ENCODE measurements around the gene RAB8B. TPM values are rescaled to one million over a fixed set of nuclear protein-coding genes. Genes with fewer than 3 reads are reported as not detected.

The RAB8B gene
- polyA plus RNA-seq, 4 donors = 9.8 to 19.6 (median 13.9) TPM

DNA sequence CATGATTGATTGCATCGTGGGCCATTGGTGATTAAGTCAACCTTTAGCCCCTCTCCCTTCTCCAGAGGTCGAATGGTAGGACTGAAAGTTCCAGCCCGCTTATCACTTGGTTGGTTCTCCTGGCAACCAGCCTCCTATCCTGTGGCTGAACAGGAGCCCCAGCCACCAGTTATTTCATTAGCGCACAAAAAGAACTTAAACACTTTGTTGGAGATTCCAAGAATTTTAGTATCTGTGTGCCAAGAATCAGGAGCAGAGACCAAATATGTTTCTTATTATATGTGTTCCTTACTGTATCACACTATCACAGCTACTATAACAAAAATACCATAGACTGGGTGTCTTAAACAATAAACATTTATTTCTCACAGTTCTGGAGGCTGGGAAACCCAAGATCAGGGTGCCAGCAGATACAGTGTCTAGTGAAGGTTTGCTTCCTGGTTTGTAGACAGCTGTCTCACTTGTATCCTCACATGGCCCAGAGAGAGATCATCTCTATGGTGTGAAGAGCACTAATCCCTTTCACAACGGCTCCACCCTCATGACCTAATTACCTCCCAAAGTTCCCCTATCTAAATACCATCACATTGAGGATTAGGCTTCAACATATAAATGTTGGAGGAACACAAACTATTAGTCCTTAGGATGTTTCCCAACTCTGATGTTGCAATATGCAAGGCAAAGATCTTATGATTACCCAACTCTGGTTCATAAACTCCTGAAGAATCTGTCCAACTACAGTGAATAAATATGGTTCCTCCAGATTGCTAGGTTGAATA, 57.5 kb downstream of the RAB8B start:
- DNase-seq = peak; percentile 33 to 70
- H3K4me3 ChIP-seq (ENCODE audit: low read depth in 1 of 3, low read length in 3 of 3) = no peak overlapping the region
- peak overlapping the region in 1 of 3 donors; percentile 41 for H3K27ac ChIP-seq (ENCODE audit: low read depth in 1 of 3, low read length in 2 of 3)
- no peaks in the 10 kb centered on the region for H3K27me3 ChIP-seq (ENCODE audit: control insufficient read depth in 3 of 3, insufficient read depth in 3 of 3, low read length in 3 of 3)
- H3K4me1 ChIP-seq (ENCODE audit: control insufficient read depth in 3 of 3, insufficient read depth in 2 of 3, low read depth in 1 of 3, low read length in 2 of 3) = peaks cover 0 to 7% (median 0%) of the 10 kb centered on the region in 3 donors
- peaks cover 0 to 8% of the 10 kb centered on the region in 2 donors for H3K9me3 ChIP-seq (ENCODE audit: control insufficient read depth in 2 of 2, insufficient read depth in 1 of 2, low read depth in 1 of 2, low read length in 1 of 2)
- FAIRE-seq = no peak
- WGBS, 3 donors = 66 to 73% (median 70%) methylated on average over 5 of the region's 5 CpGs
- peaks cover 0 to 16% (median 6%) of the 10 kb centered on the region in 3 donors for H3K36me3 ChIP-seq (ENCODE audit: control insufficient read depth in 3 of 3, insufficient read depth in 2 of 3, low read depth in 1 of 3, low read length in 3 of 3)

DNA sequence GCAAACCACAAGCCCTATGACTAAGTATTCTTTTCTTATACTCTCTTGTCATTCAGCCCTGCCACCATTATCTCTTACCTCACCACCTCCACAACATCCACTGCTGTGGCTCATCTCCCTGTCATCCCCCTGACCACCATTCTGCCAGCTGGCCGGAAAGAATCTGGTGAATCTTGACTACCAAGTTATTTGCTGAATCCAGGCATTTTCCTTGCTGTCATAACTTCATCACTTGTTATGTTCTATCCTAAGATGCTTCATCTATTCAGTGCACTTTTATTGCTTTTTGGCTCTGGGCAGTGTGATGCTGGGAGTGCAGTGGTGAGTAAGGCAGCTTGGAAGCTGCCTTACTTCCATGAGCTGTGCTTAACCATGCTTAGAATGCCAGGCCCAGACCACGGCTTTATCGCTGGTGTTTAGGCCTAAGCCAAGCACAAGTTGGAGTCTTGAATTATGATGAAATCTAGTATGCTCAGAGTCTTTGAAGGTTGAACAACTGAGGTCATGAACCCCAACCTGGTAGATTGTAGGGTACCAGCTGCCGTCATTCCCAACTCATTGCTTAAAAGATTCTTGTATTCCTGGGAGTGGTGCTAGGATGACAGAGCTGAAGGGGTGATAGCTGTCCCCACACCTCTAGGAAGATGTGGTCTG, 61.0 kb downstream of the RAB8B start:
- WGBS, 3 donors = 97 to 99% (median 98%) methylated on average over 4 of the region's 4 CpGs
- no peaks in the 10 kb centered on the region for H3K27me3 ChIP-seq (ENCODE audit: control insufficient read depth in 3 of 3, insufficient read depth in 3 of 3, low read length in 3 of 3)
- no peaks in the 10 kb centered on the region for H3K9me3 ChIP-seq (ENCODE audit: control insufficient read depth in 2 of 2, insufficient read depth in 1 of 2, low read depth in 1 of 2, low read length in 1 of 2)
- no peak for FAIRE-seq
- peaks cover 0 to 7% (median 0%) of the 10 kb centered on the region in 3 donors for H3K4me1 ChIP-seq (ENCODE audit: control insufficient read depth in 3 of 3, insufficient read depth in 2 of 3, low read depth in 1 of 3, low read length in 2 of 3)
- no peak overlapping the region for H3K27ac ChIP-seq (ENCODE audit: low read depth in 1 of 3, low read length in 2 of 3)
- peaks cover 0 to 18% (median 6%) of the 10 kb centered on the region in 3 donors for H3K36me3 ChIP-seq (ENCODE audit: control insufficient read depth in 3 of 3, insufficient read depth in 2 of 3, low read depth in 1 of 3, low read length in 3 of 3)
- no peak overlapping the region for H3K4me3 ChIP-seq (ENCODE audit: low read depth in 1 of 3, low read length in 3 of 3)
- DNase-seq = no peak

DNA sequence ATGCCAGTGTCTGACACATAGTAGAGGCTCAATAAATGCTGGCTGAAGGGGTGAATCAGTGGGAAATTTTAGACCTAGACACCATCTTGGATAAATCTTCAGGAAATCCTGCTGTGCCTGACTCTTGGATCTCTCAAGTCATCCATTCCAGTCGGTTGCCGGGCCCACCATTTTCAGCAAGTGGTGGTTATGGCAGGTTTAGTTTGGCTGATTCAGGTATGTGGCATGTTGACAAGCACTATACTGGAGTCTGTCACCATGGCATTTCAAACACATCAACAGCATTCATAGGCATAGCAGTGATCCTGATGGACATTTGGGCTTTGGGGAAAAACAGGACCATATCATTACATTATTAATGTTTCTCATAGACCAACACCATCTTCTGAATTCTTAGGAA, 62.3 kb downstream of the RAB8B start:
- FAIRE-seq (no peak), DNase-seq (no peak)
- Histone ChIP-seq H3K36me3 (ENCODE audit: control insufficient read depth in 3 of 3, insufficient read depth in 2 of 3, low read depth in 1 of 3, low read length in 3 of 3) (peaks cover 0 to 13% (median 8%) of the 10 kb centered on the region in 3 donors), H3K4me3 (ENCODE audit: low read depth in 1 of 3, low read length in 3 of 3) (no peak overlapping the region), H3K27me3 (ENCODE audit: control insufficient read depth in 3 of 3, insufficient read depth in 3 of 3, low read length in 3 of 3) (no peaks in the 10 kb centered on the region), H3K27ac (ENCODE audit: low read depth in 1 of 3, low read length in 2 of 3) (no peak overlapping the region), H3K4me1 (ENCODE audit: control insufficient read depth in 3 of 3, insufficient read depth in 2 of 3, low read depth in 1 of 3, low read length in 2 of 3) (peaks cover 0 to 7% (median 0%) of the 10 kb centered on the region in 3 donors), H3K9me3 (ENCODE audit: control insufficient read depth in 2 of 2, insufficient read depth in 1 of 2, low read depth in 1 of 2, low read length in 1 of 2) (no peaks in the 10 kb centered on the region)
- 94 to 100% (median 96%) methylated on average over 2 of the region's 2 CpGs for WGBS, 3 donors

DNA sequence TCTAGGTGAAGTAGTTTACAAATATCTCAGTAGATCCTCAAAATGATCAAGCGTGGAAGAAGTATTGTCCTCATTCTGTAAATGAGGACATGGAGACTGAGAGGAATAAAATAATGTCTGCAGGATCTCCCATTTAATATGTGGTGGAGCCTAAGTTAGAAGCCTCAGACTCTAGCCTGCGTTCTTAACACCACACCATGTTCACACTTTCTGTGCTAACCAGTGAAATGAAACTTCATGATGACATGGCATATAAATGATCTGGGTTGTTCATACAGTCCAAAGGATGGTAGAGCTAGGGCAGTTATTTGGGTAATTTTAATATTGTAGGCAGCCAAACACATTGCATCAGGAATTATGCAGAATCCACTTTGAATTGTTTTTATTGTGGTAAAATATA, 62.9 kb downstream of the RAB8B start:
- no peak for FAIRE-seq
- WGBS, 3 donors = 93 to 99% (median 97%) methylated on average over 2 of the region's 2 CpGs

DNA sequence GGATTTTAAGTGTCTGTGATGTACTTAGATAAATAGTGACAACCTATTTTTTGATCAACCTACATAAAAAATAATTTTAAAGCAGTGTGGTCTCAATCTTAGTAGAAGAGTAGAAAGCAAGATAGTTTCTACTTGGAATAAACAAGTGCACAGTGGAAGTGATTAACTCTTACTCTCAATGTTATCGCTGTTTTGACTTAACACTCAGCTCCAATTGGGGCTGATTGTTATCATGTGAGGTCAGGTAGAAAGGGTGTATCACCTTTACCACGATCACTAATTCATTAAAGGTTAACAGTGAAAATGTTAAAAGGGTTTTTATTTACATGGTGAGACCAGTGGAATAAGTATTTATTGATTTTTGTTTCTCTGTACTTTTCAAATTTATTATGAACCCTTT, 65.6 kb downstream of the RAB8B start:
- no peak overlapping the region for H3K4me3 ChIP-seq (ENCODE audit: low read depth in 1 of 3, low read length in 3 of 3)
- peaks cover 3 to 21% (median 11%) of the 10 kb centered on the region in 3 donors for H3K36me3 ChIP-seq (ENCODE audit: control insufficient read depth in 3 of 3, insufficient read depth in 2 of 3, low read depth in 1 of 3, low read length in 3 of 3)
- no peaks in the 10 kb centered on the region for H3K4me1 ChIP-seq (ENCODE audit: control insufficient read depth in 3 of 3, insufficient read depth in 2 of 3, low read depth in 1 of 3, low read length in 2 of 3)
- H3K9me3 ChIP-seq (ENCODE audit: control insufficient read depth in 2 of 2, insufficient read depth in 1 of 2, low read depth in 1 of 2, low read length in 1 of 2) = no peaks in the 10 kb centered on the region
- DNase-seq = no peak
- WGBS, 3 donors = 57 to 75% (median 60%) methylated on average over 2 of the region's 2 CpGs
- H3K27ac ChIP-seq (ENCODE audit: low read depth in 1 of 3, low read length in 2 of 3) = no peak overlapping the region
- FAIRE-seq = no peak
- H3K27me3 ChIP-seq (ENCODE audit: control insufficient read depth in 3 of 3, insufficient read depth in 3 of 3, low read length in 3 of 3) = no peaks in the 10 kb centered on the region

More for the DNA sequence above, 62.9 kb downstream of the RAB8B start:
- Histone ChIP-seq H3K27me3 (ENCODE audit: control insufficient read depth in 3 of 3, insufficient read depth in 3 of 3, low read length in 3 of 3) (no peaks in the 10 kb centered on the region), H3K4me1 (ENCODE audit: control insufficient read depth in 3 of 3, insufficient read depth in 2 of 3, low read depth in 1 of 3, low read length in 2 of 3) (peaks cover 0 to 7% (median 0%) of the 10 kb centered on the region in 3 donors), H3K36me3 (ENCODE audit: control insufficient read depth in 3 of 3, insufficient read depth in 2 of 3, low read depth in 1 of 3, low read length in 3 of 3) (peaks cover 0 to 16% (median 9%) of the 10 kb centered on the region in 3 donors), H3K27ac (ENCODE audit: low read depth in 1 of 3, low read length in 2 of 3) (no peak overlapping the region), H3K4me3 (ENCODE audit: low read depth in 1 of 3, low read length in 3 of 3) (no peak overlapping the region), H3K9me3 (ENCODE audit: control insufficient read depth in 2 of 2, insufficient read depth in 1 of 2, low read depth in 1 of 2, low read length in 1 of 2) (no peaks in the 10 kb centered on the region)
- no peak for DNase-seq

DNA sequence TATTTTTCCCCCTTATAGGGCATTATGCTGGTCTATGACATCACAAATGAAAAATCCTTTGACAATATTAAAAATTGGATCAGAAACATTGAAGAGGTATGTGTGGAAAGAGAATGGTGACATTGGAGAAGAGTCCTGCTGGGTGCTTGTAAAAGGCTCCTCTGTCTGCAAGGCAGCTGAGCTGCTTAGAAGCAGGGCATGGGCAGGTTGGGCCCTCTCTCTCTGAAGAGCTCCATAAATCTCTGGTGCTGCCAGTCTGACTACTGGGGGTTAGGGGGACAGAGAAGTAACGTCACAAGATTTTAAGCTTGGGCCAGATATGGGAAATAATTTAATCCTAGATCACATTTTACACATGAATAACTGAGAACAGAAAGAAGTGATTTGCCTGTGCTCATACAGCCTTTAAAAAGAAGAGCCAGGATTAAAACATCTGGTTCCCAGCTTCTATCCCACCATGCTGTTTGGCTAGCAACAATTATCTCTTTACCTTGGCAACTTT, 66.1 kb downstream of the RAB8B start:
- Histone ChIP-seq H3K36me3 (ENCODE audit: control insufficient read depth in 3 of 3, insufficient read depth in 2 of 3, low read depth in 1 of 3, low read length in 3 of 3) (peaks cover 3 to 17% (median 9%) of the 10 kb centered on the region in 3 donors), H3K9me3 (ENCODE audit: control insufficient read depth in 2 of 2, insufficient read depth in 1 of 2, low read depth in 1 of 2, low read length in 1 of 2) (no peaks in the 10 kb centered on the region), H3K27ac (ENCODE audit: low read depth in 1 of 3, low read length in 2 of 3) (no peak overlapping the region), H3K4me3 (ENCODE audit: low read depth in 1 of 3, low read length in 3 of 3) (no peak overlapping the region), H3K4me1 (ENCODE audit: control insufficient read depth in 3 of 3, insufficient read depth in 2 of 3, low read depth in 1 of 3, low read length in 2 of 3) (no peaks in the 10 kb centered on the region), H3K27me3 (ENCODE audit: control insufficient read depth in 3 of 3, insufficient read depth in 3 of 3, low read length in 3 of 3) (no peaks in the 10 kb centered on the region)
- DNase-seq (no peak), FAIRE-seq (no peak)
- WGBS, 3 donors = 85 to 94% (median 93%) methylated on average over 1 of the region's 1 CpG

DNA sequence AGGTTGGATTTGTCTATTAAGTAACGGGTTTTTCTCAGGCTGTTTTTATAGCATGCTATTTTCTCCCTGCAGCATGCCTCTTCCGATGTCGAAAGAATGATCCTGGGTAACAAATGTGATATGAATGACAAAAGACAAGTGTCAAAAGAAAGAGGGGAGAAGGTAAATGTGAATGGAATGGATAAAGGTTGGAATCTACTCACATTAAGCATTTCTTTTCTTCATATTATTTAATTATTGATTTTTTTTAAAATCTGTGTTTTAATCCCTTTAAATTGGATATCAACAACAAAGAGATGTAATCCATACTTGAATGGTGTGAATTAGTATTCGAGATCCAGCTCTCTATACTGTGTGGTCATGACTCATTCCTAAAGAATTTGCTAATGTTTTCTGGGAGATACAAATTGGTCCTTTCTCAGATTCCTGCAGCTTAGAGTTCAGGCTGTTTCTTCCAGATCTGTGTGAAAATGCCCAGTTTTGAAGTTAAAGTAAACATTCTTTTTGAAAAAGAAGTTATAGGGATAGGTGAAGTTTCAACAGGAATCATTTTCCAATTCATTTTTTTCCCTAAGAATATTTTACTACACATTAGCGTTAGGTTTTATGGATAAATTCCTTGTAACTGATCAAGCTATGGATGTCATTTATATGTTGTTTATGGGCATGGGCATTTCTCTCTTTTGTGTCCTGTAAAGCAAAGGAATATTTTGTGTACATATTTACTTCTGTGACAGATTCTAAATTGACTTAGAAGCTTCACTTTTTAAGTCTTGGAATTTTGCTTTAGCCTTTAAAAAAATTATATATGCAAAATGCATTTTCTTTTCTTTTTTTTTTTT, 67.2 kb downstream of the RAB8B start:
- 69 to 82% (median 80%) methylated on average over 5 of the region's 5 CpGs for WGBS, 3 donors
- Histone ChIP-seq H3K4me3 (ENCODE audit: low read depth in 1 of 3, low read length in 3 of 3) (no peak overlapping the region), H3K36me3 (ENCODE audit: control insufficient read depth in 3 of 3, insufficient read depth in 2 of 3, low read depth in 1 of 3, low read length in 3 of 3) (peaks cover 3 to 17% (median 6%) of the 10 kb centered on the region in 3 donors), H3K9me3 (ENCODE audit: control insufficient read depth in 2 of 2, insufficient read depth in 1 of 2, low read depth in 1 of 2, low read length in 1 of 2) (no peaks in the 10 kb centered on the region), H3K27ac (ENCODE audit: low read depth in 1 of 3, low read length in 2 of 3) (no peak overlapping the region), H3K27me3 (ENCODE audit: control insufficient read depth in 3 of 3, insufficient read depth in 3 of 3, low read length in 3 of 3) (no peaks in the 10 kb centered on the region), H3K4me1 (ENCODE audit: control insufficient read depth in 3 of 3, insufficient read depth in 2 of 3, low read depth in 1 of 3, low read length in 2 of 3) (no peaks in the 10 kb centered on the region)
- FAIRE-seq = no peak
- no peak for DNase-seq

DNA sequence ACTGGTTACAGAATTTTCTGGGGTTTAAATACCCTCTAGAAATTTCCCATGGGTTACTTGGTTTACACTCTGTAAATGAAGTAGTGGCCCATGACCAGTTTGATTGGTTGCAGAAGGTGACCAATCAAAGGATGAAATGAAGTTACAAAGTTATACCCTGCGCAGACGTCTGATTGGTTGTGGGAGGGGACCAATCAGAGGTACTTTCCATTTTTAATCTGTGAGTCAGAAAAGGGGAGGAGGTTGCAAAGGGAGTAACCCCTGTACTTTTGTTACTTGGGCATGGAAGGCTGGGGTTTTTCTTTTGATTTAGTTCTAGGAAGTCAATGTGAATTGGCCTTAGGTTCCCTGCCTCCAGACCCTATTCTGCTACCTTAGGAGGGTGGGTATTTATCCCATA, 69.3 kb downstream of the RAB8B start:
- no peaks in the 10 kb centered on the region for H3K27me3 ChIP-seq (ENCODE audit: control insufficient read depth in 3 of 3, insufficient read depth in 3 of 3, low read length in 3 of 3)
- H3K4me1 ChIP-seq (ENCODE audit: control insufficient read depth in 3 of 3, insufficient read depth in 2 of 3, low read depth in 1 of 3, low read length in 2 of 3) = no peaks in the 10 kb centered on the region
- no peak overlapping the region for H3K27ac ChIP-seq (ENCODE audit: low read depth in 1 of 3, low read length in 2 of 3)
- H3K4me3 ChIP-seq (ENCODE audit: low read depth in 1 of 3, low read length in 3 of 3) = no peak overlapping the region
- FAIRE-seq (no peak), DNase-seq (no peak)
- peaks cover 4 to 17% (median 10%) of the 10 kb centered on the region in 3 donors for H3K36me3 ChIP-seq (ENCODE audit: control insufficient read depth in 3 of 3, insufficient read depth in 2 of 3, low read depth in 1 of 3, low read length in 3 of 3)
- H3K9me3 ChIP-seq (ENCODE audit: control insufficient read depth in 2 of 2, insufficient read depth in 1 of 2, low read depth in 1 of 2, low read length in 1 of 2) = no peaks in the 10 kb centered on the region
- 92 to 96% (median 94%) methylated on average over 2 of the region's 2 CpGs for WGBS, 3 donors
